HUDEP-2 (cell line): ENCODE data around the gene GJA1.

Source experiments
- DNase-seq, 76 experiments: peaks; one replicate each; lab custom pipeline; 2025; ENCODE audit not compliant: unreplicated experiment in 76 of 76; lab: John Stamatoyannopoulos, UW

Gene GJA1

GRCh38 chr6:121482004-121482693 is 46.7 kb downstream of the GJA1 start:
- DNase-seq = no peak

- no peak for DNase-seq
These were observed 47.3 kb downstream of the GJA1 start for GRCh38 chr6:121482751-121483150.

DNA sequence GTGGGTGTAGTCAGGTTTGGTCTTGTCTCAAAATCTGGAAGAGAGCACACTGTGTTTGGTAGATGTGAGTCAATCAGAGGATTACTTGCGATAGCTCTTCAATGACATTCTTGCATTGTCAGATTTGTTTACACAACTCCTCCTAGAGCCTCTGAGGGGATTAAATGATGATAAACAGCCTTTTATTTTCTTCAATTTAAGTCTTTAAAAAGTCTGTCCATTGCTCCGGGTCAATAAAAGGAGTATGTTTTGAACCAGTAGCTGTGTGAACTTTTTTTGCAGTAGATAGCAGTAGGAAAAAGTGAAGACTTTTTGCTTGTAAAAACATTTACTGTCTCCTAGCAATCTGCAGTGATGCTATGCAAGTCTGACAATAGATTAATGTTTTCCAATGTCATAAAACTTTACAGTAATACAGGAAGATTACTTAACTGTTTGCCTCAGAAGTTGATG is 49.9 kb downstream of the GJA1 start:
- DNase-seq = no peak

- no peak for DNase-seq
These were observed 56.1 kb downstream of the GJA1 start for GRCh38 chr6:121491576-121491975.

- DNase-seq = no peak
These were observed 57.1 kb downstream of the GJA1 start for GRCh38 chr6:121492536-121492935.

- no peak for DNase-seq
These were observed 62.5 kb downstream of the GJA1 start for GRCh38 chr6:121497970-121498375.

- DNase-seq = no peak
These were observed 63.2 kb downstream of the GJA1 start for GRCh38 chr6:121498481-121499276.
